Activated naive CD4-positive, alpha-beta T cell treated with anti-CD3 and anti-CD28 coated beads, Interleukin-2, amount 50 U/mL, for 72 hours (primary cell): Measurements from ENCODE around the gene GMPPB. TPM values are rescaled to one million over a fixed set of nuclear protein-coding genes. Genes with fewer than 3 reads are reported as not detected.

ENCODE experiments used
- ATAC-seq, 2 donors: fragments of 150-1000 bp; cut with Tn5 transposase; 2 replicates each; pipeline ENCODE4 v1.10.0; 2021; ENCODE audit warnings: mild to moderate bottlenecking in 2 of 2, moderate library complexity in 2 of 2
- DNase-seq, 2 donors: peaks; one replicate each; pipeline ENCODE4 v3.0.0; 2021 to 2022; ENCODE audit warnings: low spot score in 2 of 2
- H3K27ac Mint-ChIP-seq, 2 donors: one replicate each; pipeline ENCODE4 v1.8.0; 2022; ENCODE audit warnings: mild to moderate bottlenecking in 2 of 2, mixed read lengths in 2 of 2
- H3K36me3 Mint-ChIP-seq, 2 donors: one replicate each; pipeline ENCODE4 v1.8.0; 2022; ENCODE audit warnings: mixed read lengths in 2 of 2
- H3K9me3 Mint-ChIP-seq, 2 donors: one replicate each; pipeline ENCODE4 v1.8.0; 2022; ENCODE audit warnings: mixed read lengths in 2 of 2
- total RNA-seq, 2 donors: library from RNA; stranded (reverse); gene quantifications; one replicate each; pipeline ENCODE4 v1.2.3, GENCODE V29; 2022

The GMPPB gene
- total RNA-seq, 2 donors from 2014 or later: 29.9 to 31.6 TPM

- peaks cover 0 to 13% of the 10 kb centered on the region in 2 donors for H3K36me3 Mint-ChIP-seq
- ATAC-seq (peak in 1 of 2 donors; percentile 1), DNase-seq (peak in 1 of 2 donors; percentile 12)
- H3K9me3 Mint-ChIP-seq: no peaks in the 10 kb centered on the region
- peak overlapping the region; percentile 98 to 99 for H3K27ac Mint-ChIP-seq
Measured at GRCh38 chr3:49673121-49673714, 50.5 kb downstream of the GMPPB start.

- peak overlapping the region; percentile 1 to 24 for H3K27ac Mint-ChIP-seq
Measured at GRCh38 chr3:49671291-49672288, 52.2 kb downstream of the GMPPB start.

GRCh38 chr3:49670940-49671290 is 52.8 kb downstream of the GMPPB start:
- H3K36me3 Mint-ChIP-seq: peaks cover 0 to 7% of the 10 kb centered on the region in 2 donors
- no peak for DNase-seq
- ATAC-seq: no peak
- H3K27ac Mint-ChIP-seq: no peak overlapping the region
- H3K9me3 Mint-ChIP-seq: no peaks in the 10 kb centered on the region

More at GRCh38 chr3:49671291-49672288, 52.2 kb downstream of the GMPPB start:
- DNase-seq (peak; percentile 77 to 80), ATAC-seq (peak in 1 of 2 donors; percentile 4)
- no peaks in the 10 kb centered on the region for H3K9me3 Mint-ChIP-seq
- peaks cover 0 to 10% of the 10 kb centered on the region in 2 donors for H3K36me3 Mint-ChIP-seq

Other genes with a start within 250 kb of the GMPPB start
- gene BSN, start 169.5 kb downstream of the GMPPB start, total RNA-seq: under 1 TPM; 0.06 to 0.20 TPM
- gene APEH, start 49.6 kb downstream of the GMPPB start, total RNA-seq: 100 to 1,000 TPM; 137 to 164 TPM
- 10 to 100 TPM; 11.8 to 15.9 TPM for gene MST1, start 34.5 kb downstream of the GMPPB start, total RNA-seq
- gene RNF123, start 34.4 kb downstream of the GMPPB start, total RNA-seq: 10 to 100 TPM; 25.5 to 34.0 TPM
- gene AMIGO3, start 4.3 kb downstream of the GMPPB start, total RNA-seq: not detected
- 10 to 100 TPM; 26.2 to 26.9 TPM for gene IP6K1, start 62.6 kb upstream of the GMPPB start, total RNA-seq
- gene CDHR4, start 75.9 kb upstream of the GMPPB start, total RNA-seq: under 1 TPM; 0.25 to 0.32 TPM
- under 1 TPM; 0.30 to 0.49 TPM for gene INKA1, start 79.3 kb upstream of the GMPPB start, total RNA-seq
- gene UBA7, start 90.0 kb upstream of the GMPPB start, total RNA-seq: 100 to 1,000 TPM; 101 to 133 TPM
- gene TRAIP, start 132.6 kb upstream of the GMPPB start, total RNA-seq: 10 to 100 TPM; 30.0 TPM
- under 1 TPM; 0.43 to 0.48 TPM for gene CAMKV, start 146.0 kb upstream of the GMPPB start, total RNA-seq
- gene MST1R, start 179.9 kb upstream of the GMPPB start, total RNA-seq: 1 to 10 TPM in 1 of 2 donors, under 1 TPM in 1; 0.68 to 2.8 TPM
- 1 to 10 TPM; 6.0 to 8.4 TPM for gene MON1A, start 205.9 kb upstream of the GMPPB start, total RNA-seq
- gene RBM6, start 216.2 kb upstream of the GMPPB start, total RNA-seq: 100 to 1,000 TPM in 1 of 2 donors, 10 to 100 TPM in 1; 94.6 to 168 TPM